ENCODE results near the gene CCDC73.
"Not testable (repeated sequence)": the region's sequence is repeated elsewhere in the genome, so short reads cannot be mapped to it uniquely, and the experiment has no call there.

Gene CCDC73

GRCh38 chr11:32704261-32704660 lies 90.2 kb downstream of the CCDC73 start:
- DNase-seq = no peak

- DNase-seq = no peak
These were observed 92.8 kb downstream of the CCDC73 start for GRCh38 chr11:32701616-32702015.

- DNase-seq = no peak
These were observed 95.9 kb downstream of the CCDC73 start for GRCh38 chr11:32698579-32698978.

GRCh38 chr11:32671051-32671450 lies 123.4 kb downstream of the CCDC73 start:
- no peak for DNase-seq

- no peak for DNase-seq
These were observed 134.8 kb downstream of the CCDC73 start for GRCh38 chr11:32659672-32660071.

GRCh38 chr11:32658639-32659406 lies 135.6 kb downstream of the CCDC73 start:
- no peak for DNase-seq

- DNase-seq = no peak
These were observed 150.9 kb downstream of the CCDC73 start for GRCh38 chr11:32643526-32643925.

GRCh38 chr11:32641361-32641760 lies 153.1 kb downstream of the CCDC73 start:
- DNase-seq = no peak

GRCh38 chr11:32635819-32636218 lies 158.6 kb downstream of the CCDC73 start:
- DNase-seq = no peak

GRCh38 chr11:32630844-32631243 lies 163.6 kb downstream of the CCDC73 start:
- DNase-seq = no peak

GRCh38 chr11:32616903-32617302 lies 177.6 kb downstream of the CCDC73 start:
- DNase-seq = no peak

- no peak for DNase-seq
These were observed 179.0 kb downstream of the CCDC73 start for GRCh38 chr11:32615422-32615821.

- DNase-seq = no peak
These were observed 180.8 kb downstream of the CCDC73 start for GRCh38 chr11:32613500-32614151.

- DNase-seq = no peak
These were observed 183.6 kb downstream of the CCDC73 start for GRCh38 chr11:32610797-32611352.

- DNase-seq = not testable (repeated sequence)
These were observed 185.6 kb downstream of the CCDC73 start for GRCh38 chr11:32608826-32609225.

- no peak for DNase-seq
These were observed 188.2 kb downstream of the CCDC73 start for GRCh38 chr11:32606220-32606619.

- no peak for DNase-seq
These were observed 191.6 kb downstream of the CCDC73 start for GRCh38 chr11:32602657-32603415.

GRCh38 chr11:32597921-32598320 lies 196.5 kb downstream of the CCDC73 start:
- DNase-seq = no peak

GRCh38 chr11:32596114-32596513 lies 198.3 kb downstream of the CCDC73 start:
- not testable (repeated sequence) for DNase-seq

GRCh38 chr11:32594272-32594671 lies 200.2 kb downstream of the CCDC73 start:
- DNase-seq = no peak

GRCh38 chr11:32586576-32587190 lies 207.8 kb downstream of the CCDC73 start:
- peak; percentile 40 for DNase-seq

GRCh38 chr11:32584921-32585320 lies 209.5 kb downstream of the CCDC73 start:
- no peak for DNase-seq
